GM18507 (cell line): ENCODE measurements around the gene MXI1.
"Not testable (repeated sequence)": the region's sequence is repeated elsewhere in the genome, so short reads cannot be mapped to it uniquely, and the experiment has no call there.

Experiments
- DNase-seq: peaks from one replicate; pipeline ENCODE4 v3.0.0; 2011; ENCODE audit warnings: low read depth; ENCODE audit not compliant: insufficient read length; ENCODE audit errors: extremely low spot score
- FAIRE-seq: peaks from 2 replicates; lab custom pipeline; 2011; peaks lifted over from hg19 to GRCh38; lab: Jason Lieb, UNC

MXI1 gene

GRCh38 chr10:110263164-110263563 lies 55.8 kb downstream of the MXI1 start:
- DNase-seq (no peak), FAIRE-seq (no peak)

GRCh38 chr10:110265573-110266193 lies 58.3 kb downstream of the MXI1 start:
- no peak for FAIRE-seq
- no peak for DNase-seq

DNA sequence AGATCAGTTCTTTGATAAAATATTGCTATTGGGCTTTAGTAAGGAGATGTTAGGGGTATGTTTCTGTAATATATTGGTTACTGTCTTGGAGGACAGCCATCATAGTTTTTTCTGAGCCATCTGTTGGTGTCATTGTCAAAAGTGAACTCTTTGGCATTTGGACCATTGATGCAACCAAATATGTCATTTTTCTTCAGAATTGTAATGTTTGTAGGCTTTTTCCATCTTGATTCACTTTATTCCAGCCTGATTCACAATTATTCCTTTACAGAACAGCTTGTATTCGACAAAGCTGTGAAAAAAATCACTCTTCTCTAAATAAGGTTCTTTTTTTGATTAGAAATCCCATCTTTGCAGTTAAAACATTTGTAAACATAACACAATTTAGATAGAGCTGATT lies 59.9 kb downstream of the MXI1 start:
- FAIRE-seq: no peak
- DNase-seq: no peak

DNA sequence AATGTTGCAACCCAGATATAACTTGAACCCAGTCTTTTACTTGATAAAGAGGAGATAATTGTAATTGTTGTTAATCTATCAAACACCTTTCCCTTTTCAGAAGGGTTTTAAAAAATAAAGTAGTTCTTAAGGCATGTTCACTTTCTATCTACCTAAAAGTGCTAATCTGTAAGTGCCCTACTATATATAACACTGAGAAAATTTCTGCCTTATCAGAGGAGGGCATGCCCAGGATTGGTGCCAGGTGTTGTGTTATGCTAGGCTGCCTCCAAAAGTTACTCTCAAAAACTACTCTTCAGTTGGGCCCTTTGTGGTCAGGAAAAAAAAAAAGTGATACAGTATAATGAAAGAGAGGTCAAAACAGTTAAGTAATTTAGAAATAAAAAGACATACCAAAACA lies 61.0 kb downstream of the MXI1 start:
- FAIRE-seq: no peak
- no peak for DNase-seq

GRCh38 chr10:110268971-110269370 lies 61.6 kb downstream of the MXI1 start:
- FAIRE-seq: no peak
- DNase-seq: no peak

DNA sequence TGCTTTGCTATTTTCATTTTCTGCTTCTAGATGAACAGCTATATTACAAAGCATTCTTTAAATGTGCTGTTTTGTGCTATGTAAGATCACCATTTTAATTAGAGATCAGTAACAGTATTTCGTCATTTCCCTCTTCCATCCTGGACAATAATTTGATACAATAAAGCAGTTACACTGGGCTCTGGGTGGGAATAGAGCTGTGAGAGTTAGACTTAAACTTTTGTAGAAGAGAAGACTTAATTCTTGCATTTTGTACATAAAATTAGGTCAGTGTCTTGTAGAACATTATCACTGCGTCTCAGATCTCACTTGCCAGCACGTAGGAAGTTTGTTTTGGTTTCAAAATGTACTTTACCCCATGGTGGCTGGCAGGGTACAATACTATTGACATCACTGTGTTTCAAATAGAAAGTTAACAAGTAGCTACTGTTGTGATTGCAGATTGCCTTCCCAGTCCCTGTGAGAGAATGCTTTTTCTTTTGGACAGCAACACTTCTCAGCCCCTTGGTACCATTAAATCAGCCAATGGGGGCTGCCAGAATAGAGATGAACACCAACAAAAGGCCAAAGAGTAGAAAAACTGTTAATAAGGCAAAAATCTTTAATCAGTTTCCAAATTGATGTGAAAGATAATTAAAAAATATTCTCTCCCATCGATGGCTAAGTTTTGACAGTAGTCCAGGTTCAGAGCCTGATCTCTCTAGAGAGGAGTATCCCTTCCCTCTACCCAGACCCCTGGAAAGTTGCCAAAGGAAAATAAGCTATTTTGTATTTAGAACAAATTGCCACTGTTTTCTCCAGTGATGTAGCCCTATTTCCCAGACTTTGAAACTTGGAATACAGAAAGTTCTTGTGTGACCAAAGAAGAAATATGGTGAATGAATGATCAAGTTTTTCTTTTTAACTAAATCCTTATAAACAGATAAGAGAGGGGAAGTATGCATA lies 62.2 kb downstream of the MXI1 start:
- DNase-seq (no peak), FAIRE-seq (peak; percentile 21)

DNA sequence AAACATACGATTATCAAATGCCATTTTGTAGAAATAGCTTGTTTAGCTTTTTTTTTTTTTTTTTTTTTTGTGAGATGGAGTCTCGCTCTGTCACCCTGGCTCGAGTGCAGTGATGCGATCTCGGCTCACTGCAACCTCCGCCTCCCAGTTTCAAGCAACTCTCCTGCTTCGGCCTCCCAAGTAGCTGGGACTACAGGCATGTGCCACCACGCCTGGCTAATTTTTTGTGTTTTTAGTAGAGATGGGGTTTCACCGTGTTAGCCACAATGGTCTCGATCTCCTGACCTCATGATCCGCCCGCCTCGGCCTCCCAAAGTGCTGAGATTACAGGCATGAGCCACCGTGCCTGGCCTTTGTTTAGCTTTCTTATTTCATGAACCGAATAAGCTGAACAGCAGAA lies 65.6 kb downstream of the MXI1 start:
- DNase-seq, FAIRE-seq: not testable (repeated sequence)

GRCh38 chr10:110273474-110273873 lies 66.1 kb downstream of the MXI1 start:
- FAIRE-seq (peak; percentile 79), DNase-seq (no peak)

GRCh38 chr10:110274072-110274627 lies 66.7 kb downstream of the MXI1 start:
- no peak for DNase-seq
- FAIRE-seq: no peak

- DNase-seq: no peak
- no peak for FAIRE-seq
Measured at GRCh38 chr10:110274647-110275046, 67.2 kb downstream of the MXI1 start.

DNA sequence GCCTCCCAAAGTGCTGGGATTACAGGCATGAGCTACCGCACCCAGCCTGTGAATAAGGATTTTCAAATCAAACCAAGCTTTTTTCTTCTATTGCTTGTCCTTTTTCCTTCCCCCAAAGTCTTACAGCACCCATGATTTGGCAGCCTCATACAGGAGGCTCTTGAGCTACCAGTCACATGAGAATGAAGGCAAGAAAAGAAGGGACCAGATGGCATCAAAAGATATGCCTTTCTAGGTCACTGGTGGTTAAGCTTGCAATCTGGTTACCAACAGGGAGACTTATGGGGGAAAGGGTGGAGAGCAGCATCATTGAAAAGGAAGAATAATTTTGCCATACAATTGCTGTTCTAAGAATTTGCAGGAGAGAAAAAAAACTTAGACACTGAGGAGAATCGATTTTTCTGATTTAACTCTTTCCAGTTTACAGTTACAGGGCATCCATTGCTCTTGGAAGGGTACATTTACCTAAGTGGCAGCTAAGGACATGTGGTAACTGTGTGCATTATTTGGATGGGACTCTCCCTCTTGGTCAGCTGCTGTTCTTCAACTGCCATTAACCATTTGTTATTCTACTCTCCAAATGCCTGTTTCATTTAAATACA lies 67.8 kb downstream of the MXI1 start:
- FAIRE-seq: no peak
- no peak for DNase-seq

GRCh38 chr10:110276603-110277002 lies 69.2 kb downstream of the MXI1 start:
- DNase-seq: no peak
- FAIRE-seq: no peak

GRCh38 chr10:110277591-110277990 lies 70.2 kb downstream of the MXI1 start:
- FAIRE-seq: no peak
- no peak for DNase-seq

DNA sequence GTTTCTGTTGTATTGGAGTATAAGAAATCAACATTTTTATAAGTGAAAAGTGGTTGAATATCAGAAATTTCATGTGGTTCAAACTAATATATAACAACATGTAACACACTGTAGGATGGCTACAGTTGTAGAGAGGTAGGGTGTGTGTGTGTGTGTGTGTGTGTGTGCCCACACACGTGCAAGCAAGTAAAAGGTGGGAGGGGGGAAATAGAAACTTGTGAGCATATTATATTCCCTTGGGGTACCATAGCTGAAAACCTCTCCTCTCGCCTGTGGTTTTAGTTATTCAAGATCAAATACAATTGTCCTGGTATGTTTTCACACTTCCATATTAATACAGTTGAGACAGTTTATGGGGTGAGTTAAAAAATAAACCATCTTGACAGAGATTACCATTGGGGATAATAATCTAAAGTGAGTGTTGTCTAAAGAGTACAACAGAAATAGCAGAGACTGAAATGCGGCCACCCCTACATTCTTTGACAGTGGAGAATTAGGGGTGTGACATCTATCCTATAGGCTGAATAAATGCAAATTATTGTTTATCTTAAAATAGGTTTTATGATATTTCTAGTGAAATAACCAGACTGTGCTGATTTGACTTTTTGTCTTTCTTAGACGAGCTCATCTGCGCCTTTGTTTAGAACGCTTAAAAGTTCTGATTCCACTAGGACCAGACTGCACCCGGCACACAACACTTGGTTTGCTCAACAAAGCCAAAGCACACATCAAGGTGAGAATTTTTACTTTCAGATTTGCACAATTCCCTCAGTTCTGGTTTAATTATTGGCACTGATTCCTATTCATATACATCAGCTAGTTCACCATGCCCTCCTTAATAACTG lies 71.4 kb downstream of the MXI1 start:
- DNase-seq: no peak
- peak; percentile 56 for FAIRE-seq

DNA sequence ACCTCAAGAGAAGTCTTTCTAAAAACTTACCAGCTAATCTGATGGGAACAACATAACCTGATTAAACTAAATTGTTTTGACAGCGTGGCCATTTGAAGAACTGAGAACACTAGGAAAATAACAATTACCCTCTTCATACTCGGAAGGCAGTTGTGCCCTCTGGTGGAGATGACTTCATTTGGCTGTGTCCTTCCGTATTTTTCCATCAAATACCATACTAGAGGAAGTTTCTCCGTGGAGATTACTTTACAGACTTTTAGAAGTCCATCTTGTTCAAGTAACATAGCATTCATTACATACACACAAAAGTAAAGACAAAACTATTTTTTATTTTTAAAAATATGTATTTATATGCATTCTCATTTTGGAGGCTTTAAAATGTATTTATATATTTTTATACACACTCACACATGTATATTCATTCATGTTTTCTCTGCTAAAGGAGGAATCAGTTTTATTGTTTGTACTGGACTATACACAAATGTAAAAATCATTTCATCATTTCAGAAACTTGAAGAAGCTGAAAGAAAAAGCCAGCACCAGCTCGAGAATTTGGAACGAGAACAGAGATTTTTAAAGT lies 72.1 kb downstream of the MXI1 start:
- no peak for DNase-seq

GRCh38 chr10:110284262-110284661 lies 76.9 kb downstream of the MXI1 start:
- DNase-seq (no peak), FAIRE-seq (no peak)

More for the DNA sequence above, 72.1 kb downstream of the MXI1 start:
- FAIRE-seq: peak; percentile 89

GRCh38 chr10:110285501-110285900 lies 78.1 kb downstream of the MXI1 start:
- DNase-seq: no peak
- FAIRE-seq: no peak

DNA sequence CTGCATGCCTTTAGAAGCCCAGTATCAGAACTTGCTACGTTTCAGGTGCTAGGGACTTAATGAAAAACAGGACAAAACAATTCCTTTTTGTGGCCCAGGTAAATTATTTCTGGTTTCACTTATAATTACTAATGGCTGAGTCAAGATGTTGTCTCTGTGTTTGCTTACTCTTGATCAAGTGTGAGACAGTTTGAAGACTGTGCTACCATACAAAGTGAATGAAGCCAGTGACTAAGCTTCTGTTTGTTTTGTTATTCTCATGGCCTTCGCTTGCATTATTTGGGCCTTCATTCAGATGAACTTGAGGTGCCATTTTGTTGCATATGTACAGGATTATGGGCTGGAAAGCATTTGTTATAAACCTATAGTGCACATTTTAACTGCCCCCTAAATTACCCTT lies 79.4 kb downstream of the MXI1 start:
- FAIRE-seq: peak; percentile 36
- no peak for DNase-seq

GRCh38 chr10:110296966-110297365 lies 89.6 kb downstream of the MXI1 start:
- DNase-seq (no peak), FAIRE-seq (no peak)
